Non-pigmented ciliary epithelial cell (primary cell): ENCODE results near the gene EXOSC1.
"Not testable (repeated sequence)": the region's sequence is repeated elsewhere in the genome, so short reads cannot be mapped to it uniquely, and the experiment has no call there.

ENCODE experiments used
- DNase-seq: peaks from one replicate; pipeline ENCODE4 v3.0.0-alpha.2; 2010; ENCODE audit warnings: low read depth

The EXOSC1 gene

GRCh38 chr10:97407952-97408248 lies 37.9 kb downstream of the EXOSC1 start:
- no peak for DNase-seq

GRCh38 chr10:97407211-97407951 lies 38.4 kb downstream of the EXOSC1 start:
- DNase-seq, result no peak

- DNase-seq, result not testable (repeated sequence)
These were observed 39.3 kb downstream of the EXOSC1 start for GRCh38 chr10:97406483-97406882.

- no peak for DNase-seq
These were observed 39.7 kb downstream of the EXOSC1 start for GRCh38 chr10:97406064-97406463.

GRCh38 chr10:97404044-97404443 lies 41.8 kb downstream of the EXOSC1 start:
- DNase-seq, result no peak

GRCh38 chr10:97401455-97401919 lies 44.3 kb downstream of the EXOSC1 start:
- no peak for DNase-seq

- no peak for DNase-seq
These were observed 44.9 kb downstream of the EXOSC1 start, which contains the start of gene RRP12 for GRCh38 chr10:97400665-97401454. Gene RRP12 (minus strand): TSS chr10:97401340. CDS start chr10:97401231, 109 bp downstream.

GRCh38 chr10:97399843-97400545 lies 45.8 kb downstream of the EXOSC1 start:
- DNase-seq, result no peak

DNA sequence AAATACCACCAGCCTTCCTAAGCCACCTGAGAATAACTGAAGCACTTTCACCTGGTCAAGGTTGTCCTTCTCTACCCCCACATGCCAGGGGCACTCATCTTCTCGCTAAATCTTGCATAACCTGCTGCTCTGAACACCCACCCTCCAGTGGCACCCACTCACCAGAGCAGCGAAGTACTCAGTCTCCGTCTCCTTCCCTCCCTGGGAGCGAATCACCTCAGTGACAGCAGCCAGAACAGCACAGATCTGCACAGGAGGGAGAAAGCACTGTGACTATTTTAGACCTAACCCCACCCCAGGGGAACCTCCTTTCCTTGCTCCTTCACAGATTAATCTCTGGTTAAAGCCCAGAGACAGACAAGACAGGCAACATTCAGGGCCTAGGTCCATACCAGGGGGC lies 49.8 kb downstream of the EXOSC1 start:
- no peak for DNase-seq

- no peak for DNase-seq
These were observed 52.7 kb downstream of the EXOSC1 start for GRCh38 chr10:97393034-97393573.

GRCh38 chr10:97390091-97390490 lies 55.7 kb downstream of the EXOSC1 start:
- DNase-seq, result no peak

GRCh38 chr10:97388152-97388551 lies 57.7 kb downstream of the EXOSC1 start:
- DNase-seq, result no peak
